GM18870 (cell line): ENCODE measurements around the gene CIAO2A.

Experiments used
- ATAC-seq: cut with Tn5 transposase; IDR thresholded peaks from one replicate; pipeline ENCODE4 v1.9.1; 2021; ENCODE audit warnings: moderate library complexity; ENCODE audit not compliant: unreplicated experiment

CIAO2A gene

DNA sequence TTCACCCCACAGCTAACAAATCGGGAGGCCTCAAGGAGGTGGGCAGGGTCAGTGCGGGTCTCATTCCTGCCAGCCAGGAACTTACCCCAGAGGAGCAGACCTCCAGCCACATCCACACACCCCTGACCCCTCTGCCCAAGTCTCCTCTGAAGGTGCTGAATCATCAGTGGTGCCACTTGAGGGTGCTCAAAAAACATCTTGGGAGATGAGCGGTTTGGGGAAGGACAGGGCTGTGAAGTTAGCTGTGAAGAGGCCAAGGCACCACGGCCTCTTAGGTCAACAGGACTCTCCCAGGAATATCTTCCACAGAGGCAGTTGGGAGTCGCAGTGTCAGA is 48.6 kb downstream of the CIAO2A start:
- no peak for ATAC-seq

DNA sequence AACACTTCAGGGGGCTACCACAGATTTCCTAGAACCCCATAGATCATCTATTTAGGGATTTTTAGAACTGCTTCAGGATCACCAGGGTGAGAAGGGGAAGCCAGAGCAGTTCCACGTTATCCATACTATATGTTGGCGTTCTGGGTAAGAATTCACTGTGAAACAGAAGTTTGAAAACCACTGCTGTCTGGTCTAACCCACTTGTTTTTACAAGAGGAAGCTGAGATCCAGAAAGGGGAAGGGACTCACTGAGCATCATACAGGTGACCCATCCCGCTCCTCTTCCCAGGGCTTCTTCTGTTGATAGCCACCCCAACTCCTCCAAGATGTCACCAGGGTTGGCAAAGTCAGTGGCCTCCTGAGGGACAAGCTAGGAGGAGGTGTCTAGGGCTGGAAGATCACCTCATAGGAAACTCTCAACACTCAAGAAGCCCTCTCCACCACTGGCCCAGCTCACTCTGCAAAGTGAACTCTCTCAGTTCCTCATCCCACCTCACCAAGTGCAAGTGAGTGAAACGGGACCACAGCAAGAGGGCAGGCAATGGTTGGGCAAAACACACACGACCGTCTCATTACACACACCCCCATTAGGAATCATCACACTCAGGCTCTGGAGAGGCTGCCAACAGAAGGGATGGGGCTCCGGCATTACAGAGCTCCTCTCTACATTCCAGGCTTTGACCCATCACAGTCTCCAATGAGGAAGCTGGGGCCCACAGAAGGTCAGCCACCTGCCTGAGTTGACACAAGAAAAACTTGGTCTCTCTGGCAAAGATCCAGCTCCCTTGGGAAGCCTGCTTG is 49.1 kb downstream of the CIAO2A start:
- peak; percentile 44 for ATAC-seq

DNA sequence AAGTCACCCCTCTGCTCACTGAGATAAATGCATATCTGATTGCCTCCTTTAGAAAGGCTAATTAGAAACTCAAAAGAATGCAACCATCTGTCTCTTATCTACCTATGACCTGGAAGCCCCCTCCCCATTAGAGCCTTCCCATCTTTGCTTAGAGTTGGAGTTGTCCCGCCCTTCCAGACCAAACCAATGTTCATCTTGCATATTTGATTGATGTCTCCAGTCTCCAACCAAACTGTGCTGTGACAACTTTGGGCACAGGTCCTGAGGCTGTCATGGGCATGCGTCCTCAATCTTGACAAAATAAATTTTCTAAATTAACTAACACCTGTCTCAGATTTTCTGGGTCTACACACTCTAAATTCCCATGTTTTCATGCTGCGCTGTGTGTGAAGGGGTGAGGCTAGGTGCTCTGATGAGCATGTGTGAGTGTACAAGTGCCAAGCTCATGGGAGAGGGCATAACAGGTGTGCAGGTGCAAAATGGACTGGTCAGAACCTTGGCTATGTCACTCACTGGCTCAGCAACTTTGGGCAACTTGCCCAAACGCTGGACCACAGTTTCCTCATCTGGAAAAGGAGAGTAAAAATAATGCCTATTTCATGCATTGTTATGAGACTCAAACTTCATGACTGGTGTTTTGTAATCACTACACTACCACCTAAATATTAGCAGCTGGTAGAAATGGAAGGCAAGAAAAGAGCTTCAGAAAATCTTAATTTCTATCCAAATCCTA is 54.6 kb downstream of the CIAO2A start:
- ATAC-seq = no peak

DNA sequence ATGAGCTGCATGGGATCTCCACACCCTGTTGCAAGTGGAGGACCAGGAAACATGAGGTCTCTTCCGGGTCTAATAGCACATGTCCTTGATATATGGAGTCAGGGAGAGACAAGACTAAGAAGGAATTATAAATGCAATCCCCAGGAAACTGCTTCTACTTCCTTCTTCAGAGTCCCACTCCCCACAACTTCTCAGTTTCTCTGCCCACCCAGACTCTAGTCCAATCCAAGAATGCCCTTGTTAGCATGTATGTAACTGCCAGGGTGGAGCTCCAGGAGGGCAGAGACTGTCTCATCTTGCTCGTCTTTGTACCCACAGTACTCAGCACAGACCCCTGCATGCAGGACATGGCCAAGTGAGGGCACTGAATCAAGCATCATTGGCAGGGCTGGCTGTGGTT is 55.7 kb downstream of the CIAO2A start:
- ATAC-seq = no peak

DNA sequence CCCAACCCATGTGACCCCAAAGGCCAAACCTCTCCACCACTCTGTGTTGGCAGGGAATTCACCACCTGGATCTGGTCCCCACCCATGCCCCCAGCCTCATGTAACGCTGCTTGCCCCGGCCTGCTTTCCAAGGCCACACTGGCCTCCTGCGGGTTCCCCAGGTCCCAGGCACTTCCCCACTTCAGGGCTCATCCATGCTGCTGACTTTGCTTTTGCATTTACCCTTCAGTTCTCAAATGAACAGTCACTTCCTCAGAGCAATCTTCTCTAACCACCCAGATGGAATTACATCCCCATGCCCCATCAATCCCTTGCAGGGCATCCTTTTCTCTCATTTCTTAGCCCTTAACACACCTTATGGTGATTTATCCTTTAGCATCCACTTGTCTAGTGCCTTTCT is 56.5 kb downstream of the CIAO2A start:
- ATAC-seq = no peak

DNA sequence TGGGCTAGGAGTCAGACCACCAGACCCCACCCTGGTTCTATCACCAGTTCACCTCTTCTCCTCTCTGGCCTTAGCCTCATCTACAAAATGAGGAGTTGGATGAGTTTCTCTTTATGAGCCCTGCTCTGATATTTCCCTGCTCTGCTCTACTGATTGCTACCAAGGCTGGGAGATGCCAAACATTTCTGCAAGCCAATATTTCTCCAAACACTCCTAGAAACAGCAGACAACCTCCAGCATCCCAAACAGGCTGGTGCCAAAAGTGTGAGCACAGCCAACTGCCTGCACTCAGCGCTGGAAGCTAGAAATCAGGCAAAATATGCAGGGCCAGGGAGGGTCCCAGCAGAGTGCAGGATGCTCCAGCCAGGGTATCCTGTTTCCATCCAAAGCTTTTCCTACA is 58.1 kb downstream of the CIAO2A start:
- no peak for ATAC-seq

DNA sequence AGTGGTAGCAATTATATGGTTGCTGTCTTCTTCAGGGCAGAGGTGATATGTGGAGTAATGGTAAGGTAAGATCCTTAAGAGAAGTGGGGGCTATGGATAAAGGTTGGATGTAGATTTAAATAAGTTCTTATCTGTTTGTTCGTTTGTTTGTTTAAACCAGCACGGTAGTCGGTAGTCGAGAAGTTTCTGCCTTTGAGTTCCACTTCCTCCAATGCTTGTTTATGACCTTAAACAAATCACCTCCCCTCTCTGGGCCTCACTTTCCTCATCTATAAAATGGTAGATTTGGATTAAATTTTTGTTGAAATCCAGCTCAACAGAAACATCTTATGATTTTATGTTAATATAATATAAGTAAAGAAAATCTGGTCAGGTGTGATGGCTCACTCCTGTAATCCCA is 59.1 kb downstream of the CIAO2A start:
- ATAC-seq = no peak

DNA sequence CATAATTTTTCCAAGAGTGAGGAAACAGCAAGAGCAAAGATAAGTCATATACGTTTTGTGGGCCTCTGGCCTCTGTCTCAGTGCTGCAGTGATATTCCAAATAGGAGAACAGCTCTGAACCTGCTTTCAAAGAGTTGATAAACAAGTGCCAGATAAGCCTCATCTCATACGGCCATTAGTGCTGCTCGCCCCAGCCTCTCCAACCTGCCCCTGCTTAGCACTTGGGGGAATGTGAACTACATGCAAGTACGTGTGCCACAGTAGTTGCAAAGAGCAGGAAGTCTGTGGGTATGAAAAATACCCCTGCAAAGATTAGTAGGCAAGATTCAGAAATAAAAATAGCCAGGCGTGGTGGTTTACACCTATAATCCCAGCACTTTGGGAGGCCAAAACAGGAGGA is 61.3 kb downstream of the CIAO2A start:
- no peak for ATAC-seq

DNA sequence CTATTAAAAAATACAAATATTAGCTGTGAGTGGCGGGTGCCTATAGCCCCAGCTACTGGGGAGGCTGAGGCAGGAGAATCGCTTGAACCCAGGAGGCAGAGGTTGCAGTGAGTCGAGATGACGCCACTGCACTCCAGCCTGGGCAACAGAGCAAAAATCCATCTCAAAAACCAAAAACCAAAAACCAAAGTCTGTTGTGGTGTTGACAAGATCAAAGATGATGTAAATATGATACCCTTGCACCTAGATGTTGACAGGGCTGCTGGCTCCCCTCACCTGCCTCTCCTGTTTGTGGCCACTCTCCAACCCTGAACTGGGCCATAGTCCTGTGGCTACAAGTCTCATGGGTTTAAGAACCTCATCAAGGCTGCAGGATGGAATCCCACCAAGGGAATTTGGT is 63.5 kb downstream of the CIAO2A start:
- no peak for ATAC-seq

DNA sequence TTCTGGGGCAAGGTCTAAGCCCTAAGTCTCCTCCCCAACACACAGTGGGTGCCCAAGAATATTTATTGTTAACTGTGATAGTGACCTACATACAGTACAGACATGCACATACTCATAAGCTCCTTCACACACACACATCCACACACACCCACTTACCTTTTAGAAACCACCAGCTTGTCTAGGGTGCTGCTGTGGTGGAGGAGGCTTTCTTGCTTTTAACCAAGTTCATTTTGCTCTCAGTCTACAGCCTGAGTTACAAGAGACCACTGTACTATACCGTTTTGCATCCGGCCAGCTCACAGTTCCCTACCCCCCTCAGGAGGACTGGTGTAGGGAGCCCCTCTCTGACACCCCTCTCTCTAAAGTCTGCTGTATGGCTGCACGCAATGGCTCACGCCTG is 64.0 kb downstream of the CIAO2A start:
- no peak for ATAC-seq

DNA sequence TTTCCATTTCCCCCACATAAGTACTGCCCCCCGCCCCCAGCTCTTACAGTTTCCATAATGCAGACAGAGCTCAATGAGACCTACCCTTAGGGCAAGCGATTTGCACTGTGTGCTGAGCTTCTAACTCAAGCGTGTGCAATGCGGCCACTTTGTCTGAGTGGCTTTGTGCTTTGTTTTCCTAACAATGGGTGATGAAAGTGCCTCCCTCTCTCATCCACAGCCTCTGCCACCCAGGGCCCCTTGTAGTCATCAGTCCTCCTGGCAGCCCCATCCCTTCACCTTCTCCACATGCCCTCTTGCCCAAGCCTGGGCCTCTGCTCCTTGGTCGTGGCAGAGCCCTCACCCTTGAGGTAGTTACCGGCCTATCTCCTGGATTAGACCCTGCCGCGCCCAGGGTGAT is 64.5 kb downstream of the CIAO2A start:
- ATAC-seq = no peak

DNA sequence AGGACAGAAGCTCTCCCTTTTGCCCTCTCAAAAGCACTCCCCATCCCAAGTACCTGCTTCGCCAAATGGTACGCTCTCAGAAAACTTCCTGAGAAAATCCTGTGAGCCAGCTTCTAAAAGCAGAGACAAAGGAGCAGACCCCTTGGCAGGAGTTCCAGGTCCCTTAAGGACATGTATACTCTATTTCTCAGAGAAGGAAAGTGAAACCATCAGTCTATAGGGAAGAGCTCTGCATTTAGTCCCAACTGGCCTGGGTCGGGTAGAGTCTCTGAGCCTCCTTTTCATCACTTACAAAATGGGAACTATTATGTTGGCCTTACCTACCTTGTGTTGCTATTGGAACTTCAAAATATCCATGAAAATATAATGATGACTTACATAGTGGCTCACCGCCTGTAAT is 67.0 kb downstream of the CIAO2A start:
- no peak for ATAC-seq

DNA sequence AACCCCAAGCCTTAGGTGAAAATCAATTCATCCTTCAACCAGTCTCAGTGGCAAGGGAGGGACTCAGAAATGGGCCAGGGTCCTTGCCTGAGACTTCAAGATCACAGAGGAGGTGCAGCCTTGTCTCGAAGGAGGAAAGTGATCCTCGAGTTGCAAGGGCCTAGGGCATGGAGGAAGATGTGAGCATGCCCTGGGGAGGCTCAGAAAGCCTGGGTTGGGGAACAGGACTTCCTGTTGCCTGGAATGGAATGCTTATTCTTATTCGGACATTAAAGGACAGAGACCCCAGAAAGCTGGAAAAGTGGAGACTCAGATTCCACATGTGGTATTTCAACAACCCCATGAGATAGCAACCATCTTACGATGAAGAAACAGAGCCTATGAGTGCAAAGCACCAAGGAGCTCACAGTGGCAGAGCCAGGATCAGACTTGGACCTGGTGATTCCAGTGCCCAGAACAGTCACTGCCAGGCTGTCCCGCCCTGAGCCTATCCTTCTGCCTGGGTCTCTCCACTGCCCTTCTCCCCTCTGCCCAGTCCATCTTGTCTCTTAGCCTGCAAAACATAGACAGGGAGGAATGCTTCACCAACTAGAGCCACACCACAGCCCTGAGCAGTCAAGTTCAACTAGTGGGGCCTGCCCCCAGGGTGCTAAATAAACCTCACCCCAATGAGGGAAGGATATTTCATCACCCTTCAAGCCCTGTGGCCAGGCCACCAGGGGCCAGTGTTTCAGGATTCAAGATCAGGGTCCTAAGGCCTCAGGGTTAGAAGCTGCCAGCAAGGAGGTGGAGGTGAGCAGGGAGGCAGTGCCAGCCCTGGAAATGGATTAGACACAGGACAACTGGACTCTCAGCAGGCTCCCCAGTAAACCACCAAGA is 69.2 kb downstream of the CIAO2A start:
- no peak for ATAC-seq

DNA sequence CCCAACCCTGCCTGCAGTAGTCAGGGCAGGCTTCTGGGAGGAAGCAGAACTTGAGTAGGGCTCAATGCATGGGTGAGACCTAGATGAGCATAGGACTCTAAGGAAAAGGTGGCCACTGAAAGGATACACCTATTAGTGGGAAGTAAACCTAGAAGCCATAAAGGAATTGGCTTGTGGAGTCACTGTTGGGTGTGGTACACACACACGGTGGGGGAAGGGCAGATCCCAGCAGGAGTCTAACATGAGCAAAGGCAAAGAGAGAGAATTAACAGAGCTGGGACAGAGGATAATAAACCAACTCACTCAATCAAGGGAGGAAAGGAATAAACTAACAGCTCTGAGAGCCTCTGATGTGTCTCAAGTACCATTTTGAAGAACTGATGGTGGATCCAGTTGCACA is 70.4 kb downstream of the CIAO2A start:
- no peak for ATAC-seq

DNA sequence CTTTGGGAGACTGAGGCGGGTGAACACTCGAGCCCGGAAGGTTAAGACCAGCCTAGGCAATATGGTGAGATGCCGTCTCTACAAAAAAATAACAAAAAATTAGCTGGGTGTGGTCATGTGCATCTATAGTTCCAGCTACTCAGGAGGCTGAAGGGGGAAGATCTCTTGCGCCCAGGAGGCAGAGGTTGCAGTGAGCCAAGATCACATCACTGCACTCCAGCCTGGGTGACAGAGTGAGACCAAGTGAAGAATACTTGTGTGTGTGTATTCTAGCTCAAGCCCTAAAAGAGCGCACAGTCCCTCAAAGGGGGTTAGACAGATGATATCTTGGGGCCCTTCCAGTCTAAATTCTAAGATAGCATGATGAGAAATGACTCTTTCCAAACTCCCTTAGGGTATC is 71.1 kb downstream of the CIAO2A start:
- no peak for ATAC-seq
